Fibroblast of lung (primary cell): ENCODE measurements around the gene ATP2A2. TPM values are rescaled to one million over a fixed set of nuclear protein-coding genes. Genes with fewer than 3 reads are reported as not detected.
"Not testable (repeated sequence)": the region's sequence is repeated elsewhere in the genome, so short reads cannot be mapped to it uniquely, and the experiment has no call there.

Experiments
- DNase-seq, 2 donors: peaks; one replicate each; pipeline versions ENCODE4 v3.0.0 to v3.0.0-alpha.2; 2010; ENCODE audit warnings: low read depth in 2 of 2
- H2AFZ ChIP-seq: 2 replicates; pipeline ENCODE4 v1.5.1; 2012; ENCODE audit warnings: low read length, control low read depth, inconsistent platforms
- H3K27ac ChIP-seq: 2 replicates; pipeline ENCODE4 v1.5.1; 2011; ENCODE audit warnings: low read length, control low read depth; ENCODE audit not compliant: insufficient read depth
- H3K27me3 ChIP-seq: 2 replicates; pipeline ENCODE4 v1.5.1; 2011; ENCODE audit warnings: mild to moderate bottlenecking, low read length; ENCODE audit not compliant: control insufficient read depth, insufficient read depth
- H3K36me3 ChIP-seq: 2 replicates; pipeline ENCODE4 v1.5.1; 2011; ENCODE audit warnings: low read length; ENCODE audit not compliant: control insufficient read depth, insufficient read depth
- H3K4me1 ChIP-seq: 2 replicates; pipeline ENCODE4 v1.5.1; 2011; ENCODE audit warnings: low read length; ENCODE audit not compliant: control insufficient read depth, insufficient read depth; ENCODE audit errors: extremely low read depth
- H3K4me2 ChIP-seq: 2 replicates; pipeline ENCODE4 v1.5.1; 2011; ENCODE audit warnings: low read length, control low read depth; ENCODE audit not compliant: insufficient read depth; ENCODE audit errors: extremely low read depth
- H3K4me3 ChIP-seq, 4 experiments: fragments of 200-600 bp in 1 of 4; sonication (generic) in 1 of 4; replicated peaks in 1 of 4; 2 replicates each; pipeline ENCODE4 v1.5.1; 2011 to 2016; ENCODE audit warnings: low read length in 4 of 4, low read depth in 3 of 4, mild to moderate bottlenecking in 3 of 4, control low read depth in 2 of 4, inconsistent platforms in 1 of 4, mixed read lengths in 1 of 4; ENCODE audit not compliant: insufficient read depth in 1 of 4; ENCODE audit errors: control extremely low read depth in 1 of 4
- H3K79me2 ChIP-seq: 2 replicates; pipeline ENCODE4 v1.5.1; 2012; ENCODE audit warnings: mild to moderate bottlenecking, low read length, inconsistent platforms; ENCODE audit not compliant: control insufficient read depth, insufficient read depth
- H3K9ac ChIP-seq: 2 replicates; pipeline ENCODE4 v1.5.1; 2011; ENCODE audit warnings: mild to moderate bottlenecking, low read length, control low read depth; ENCODE audit not compliant: insufficient read depth
- H3K9me3 ChIP-seq: 2 replicates; pipeline ENCODE4 v1.5.1; 2012; ENCODE audit warnings: low read depth, low read length; ENCODE audit not compliant: control insufficient read depth, insufficient read depth
- H4K20me1 ChIP-seq: 2 replicates; pipeline ENCODE4 v1.5.1; 2011; ENCODE audit warnings: low read length; ENCODE audit not compliant: control insufficient read depth, insufficient read depth; ENCODE audit errors: extremely low read depth
- CTCF ChIP-seq, 2 donors: IDR thresholded peaks in 1 of 2; conservative IDR thresholded peaks in 1 of 2; 1 replicate in 1 of 2; 2 replicates in 1 of 2; pipeline ENCODE4 v1.5.1; 2011 to 2012; ENCODE audit warnings: low read length in 2 of 2, control low read depth in 1 of 2, inconsistent platforms in 1 of 2, low read depth in 1 of 2, mild to moderate bottlenecking in 1 of 2
- EZH2 ChIP-seq: IDR thresholded peaks from 2 replicates; pipeline ENCODE4 v1.5.1; 2012; ENCODE audit warnings: low read length, control low read depth, mild to moderate bottlenecking; ENCODE audit errors: missing control alignments
- polyA plus RNA-seq, 2 donors: library from polyadenylated mRNA; depleted of rRNA in 1 of 2; stranded (reverse) in 1 of 2; unstranded in 1 of 2; fragments of >200 nt; gene quantifications; 2 replicates each; pipeline ENCODE4 v1.2.1, GENCODE V29; 2011 to 2012; ENCODE audit warnings: missing spikeins in 1 of 2
- total RNA-seq: library from RNA; depleted of rRNA; stranded (reverse); fragments of >200 nt; gene quantifications from 2 replicates; pipeline ENCODE4 v1.2.1, GENCODE V29; 2014

Gene ATP2A2
- total and polyA plus RNA-seq, 2 donors (not counting 1 experiment from before 2014, with no cell fraction given), result 151 to 216 TPM

GRCh38 chr12:110373425-110373824 is 92.4 kb downstream of the ATP2A2 start:
- H3K9me3 ChIP-seq, result no peaks in the 10 kb centered on the region
- H3K36me3 ChIP-seq, result peaks cover 26% of the 10 kb centered on the region
- H3K9ac ChIP-seq, result no peak overlapping the region
- H3K79me2 ChIP-seq, result no peaks in the 10 kb centered on the region
- no peaks in the 10 kb centered on the region for H3K27me3 ChIP-seq
- H3K27ac ChIP-seq, result no peak overlapping the region
- DNase-seq, result no peak
- no peak overlapping the region for H2AFZ ChIP-seq
- H3K4me2 ChIP-seq, result no peak overlapping the region
- no peaks in the 10 kb centered on the region for H3K4me1 ChIP-seq
- H3K4me3 ChIP-seq, result no peak overlapping the region
- no peak for TF ChIP-seq EZH2
- TF ChIP-seq CTCF (conservative IDR thresholded peaks at IDR 0.05 in 1 of 2, IDR thresholded peaks at IDR 0.05 in 1 of 2; ENCODE audit: low read depth in 1 of 2, low read length in 2 of 2), result no peak
- no peaks in the 10 kb centered on the region for H4K20me1 ChIP-seq

DNA sequence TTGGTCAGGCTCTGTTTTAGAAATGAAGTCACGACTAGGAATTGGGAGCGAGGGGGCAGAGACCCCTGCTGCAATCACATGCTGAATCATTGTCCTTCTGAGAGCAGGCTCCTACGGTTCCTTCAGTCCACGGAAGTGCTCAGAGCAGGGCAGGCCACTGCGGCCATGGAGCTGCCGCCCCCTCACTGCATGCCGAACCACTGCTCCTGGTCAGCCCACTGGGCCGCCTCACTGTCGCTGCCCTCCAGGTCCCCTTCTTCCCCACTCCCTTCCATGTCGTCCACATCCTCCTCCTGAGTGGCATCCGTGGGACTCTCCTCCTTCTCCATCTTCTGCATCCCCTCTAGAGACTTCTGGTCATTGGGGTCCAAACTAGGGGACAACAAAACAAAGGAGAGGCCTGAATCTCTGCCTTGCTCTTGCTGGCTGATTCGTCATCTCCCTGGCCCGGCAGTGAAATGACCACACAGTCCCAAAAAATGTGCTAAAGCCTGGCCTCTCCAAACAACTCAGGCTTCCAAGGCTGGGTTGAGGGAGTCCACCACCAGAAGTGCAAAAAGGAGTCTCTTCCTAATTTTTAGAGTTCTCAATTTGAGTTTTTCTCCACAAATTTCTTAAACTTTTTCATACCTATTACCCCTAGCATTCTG is 93.0 kb downstream of the ATP2A2 start:
- no peaks in the 10 kb centered on the region for H4K20me1 ChIP-seq
- H3K79me2 ChIP-seq, result no peaks in the 10 kb centered on the region
- H3K27ac ChIP-seq, result no peak overlapping the region
- H2AFZ ChIP-seq, result no peak overlapping the region
- TF ChIP-seq CTCF (conservative IDR thresholded peaks at IDR 0.05 in 1 of 2, IDR thresholded peaks at IDR 0.05 in 1 of 2; ENCODE audit: low read depth in 1 of 2, low read length in 2 of 2) (no peak), EZH2 (no peak)
- no peak overlapping the region for H3K9ac ChIP-seq
- H3K36me3 ChIP-seq, result peaks cover 26% of the 10 kb centered on the region
- no peaks in the 10 kb centered on the region for H3K4me1 ChIP-seq
- H3K27me3 ChIP-seq, result no peaks in the 10 kb centered on the region
- H3K9me3 ChIP-seq, result no peaks in the 10 kb centered on the region
- H3K4me3 ChIP-seq, result no peak overlapping the region
- no peak overlapping the region for H3K4me2 ChIP-seq
- no peak for DNase-seq

DNA sequence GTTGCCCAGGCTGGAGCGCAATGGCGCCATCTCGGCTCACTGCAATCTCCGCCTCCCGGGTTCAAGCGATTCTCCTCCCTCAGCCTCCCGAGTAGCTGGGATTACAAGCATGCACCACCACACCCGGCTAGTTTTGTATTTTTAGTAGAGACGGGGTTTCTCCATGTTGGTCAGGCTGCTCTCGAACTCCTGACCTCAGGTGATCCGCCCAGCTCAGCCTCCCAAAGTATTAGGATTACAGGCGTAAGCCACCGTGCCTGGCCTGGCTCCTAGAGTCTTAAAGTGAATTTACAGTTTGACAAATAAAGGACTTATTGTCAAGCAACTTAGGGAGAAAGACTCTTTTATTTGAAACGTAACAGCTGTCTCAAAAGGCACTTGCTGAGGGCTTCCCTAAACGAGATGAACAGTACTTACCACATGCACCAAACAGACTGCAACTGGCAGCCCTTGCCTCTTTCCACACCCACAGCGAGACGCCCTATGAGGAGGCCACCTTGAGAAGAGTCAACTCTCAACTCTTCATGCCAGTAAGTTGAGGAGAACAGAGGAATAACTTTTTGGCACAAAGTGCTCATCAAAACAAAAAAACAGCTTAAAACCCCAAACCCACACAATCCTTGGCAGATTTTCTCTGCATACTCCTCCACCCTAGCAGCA is 97.2 kb downstream of the ATP2A2 start:
- DNase-seq, H3K27me3 ChIP-seq, H4K20me1 ChIP-seq, H3K4me2 ChIP-seq, H3K9ac ChIP-seq, H3K4me3 ChIP-seq, H2AFZ ChIP-seq, H3K9me3 ChIP-seq, H3K27ac ChIP-seq, H3K79me2 ChIP-seq, H3K4me1 ChIP-seq: not testable (repeated sequence)
- H3K36me3 ChIP-seq, result peaks cover 16% of the 10 kb centered on the region
